GM12878 (cell line): Measurements from ENCODE around the gene DPYSL4. TPM values are rescaled to one million over a fixed set of nuclear protein-coding genes. Genes with fewer than 3 reads are reported as not detected.

Experiments used
- CBFB ChIP-seq: IDR thresholded peaks from 2 replicates; pipeline ENCODE4 v1.6.1; 2016; ENCODE audit warnings: antibody characterized with exemption, low read depth
- CEBPZ ChIP-seq: fragments of 150-350 bp; IDR thresholded peaks from 2 replicates; pipeline ENCODE4 v1.6.1; 2016; ENCODE audit warnings: low read depth, low read length
- CHD1 ChIP-seq: IDR thresholded peaks from 2 replicates; pipeline ENCODE4 v1.6.1; 2012; ENCODE audit warnings: low read depth, low read length, improper control_type of control experiment
- HCFC1 ChIP-seq: fragments of 150-350 bp; IDR thresholded peaks from 2 replicates; pipeline ENCODE4 v1.6.1; 2014; ENCODE audit warnings: low read length
- NFYB ChIP-seq: IDR thresholded peaks from 2 replicates; pipeline ENCODE4 v1.6.1; 2011; ENCODE audit warnings: low read depth, mild to moderate bottlenecking, low read length, improper control_type of control experiment, moderate library complexity; ENCODE audit not compliant: insufficient read depth
- NR2F1 ChIP-seq: fragments of 450-650 bp; conservative IDR thresholded peaks from 2 replicates; pipeline ENCODE4 v1.6.1; 2017; ENCODE audit warnings: mild to moderate bottlenecking
- POU2F2 ChIP-seq: IDR thresholded peaks from 3 replicates; pipeline ENCODE4 v1.6.1; 2011; ENCODE audit warnings: low read depth, mild to moderate bottlenecking, low read length, borderline replicate concordance
- RAD51 ChIP-seq: fragments of 450-650 bp; IDR thresholded peaks from 2 replicates; pipeline ENCODE4 v1.6.1; 2016; ENCODE audit warnings: moderate library complexity, mild to moderate bottlenecking, inconsistent platforms
- RBBP5 ChIP-seq: fragments of 200-600 bp; sonication (generic); conservative IDR thresholded peaks from 2 replicates; pipeline ENCODE4 v1.6.1; 2016
- SIN3A ChIP-seq: IDR thresholded peaks from 2 replicates; pipeline ENCODE4 v1.6.1; 2012; ENCODE audit warnings: low read depth, low read length, improper control_type of control experiment
- TBL1XR1 ChIP-seq: IDR thresholded peaks from 2 replicates; pipeline ENCODE4 v1.6.1; 2012; ENCODE audit warnings: low read depth, low read length, improper control_type of control experiment
- TCF7 ChIP-seq: IDR thresholded peaks from 2 replicates; pipeline ENCODE4 v1.6.1; 2014; ENCODE audit warnings: antibody characterized with exemption, borderline replicate concordance
- ZNF274 ChIP-seq: IDR thresholded peaks from one replicate; pipeline ENCODE4 v1.8.0; 2011; ENCODE audit not compliant: insufficient read length, insufficient read depth
- polyA plus RNA-seq, 11 experiments: library from polyadenylated mRNA; depleted of rRNA in 4 of 11; unstranded in 6 of 11; stranded (reverse) in 5 of 11; fragments of >200 nt; fragmentation: Nextera tagmentation in 4 of 11; fragmentation: Illumina TruSeq in 1 of 11; extraction: Ambion mirVana in 4 of 11; extraction: Trizol in 1 of 11; gene quantifications; 1 replicate in 1 of 11; 2 replicates in 10 of 11; pipeline versions ENCODE4 v1.2.1 to v1.2.3, GENCODE V29; 2011 to 2016; ENCODE audit warnings: inconsistent platforms in 2 of 11, missing spikeins in 2 of 11, low read depth in 1 of 11
- total RNA-seq, 4 experiments: library from RNA; depleted of rRNA in 3 of 4; stranded (reverse); fragments of >200 nt in 3 of 4; fragmentation: Illumina TruSeq in 1 of 4; extraction: Trizol in 1 of 4; gene quantifications; 2 replicates each; pipeline versions ENCODE4 v1.2.1 to v1.2.3, GENCODE V29; 2013 to 2021

The DPYSL4 gene
- total and polyA plus RNA-seq, 10 of the 15 experiments (the other 5 are each of a cell fraction or from before 2014, with no cell fraction given), result 0.10 to 0.21 TPM; not detected in 8

- no peak for TF ChIP-seq TCF7
- TF ChIP-seq NFYB, result no peak
- no peak for TF ChIP-seq TBL1XR1
- no peak for TF ChIP-seq CHD1
- TF ChIP-seq POU2F2, result no peak
- TF ChIP-seq ZNF274, result no peak
- TF ChIP-seq NR2F1, result no peak
- no peak for TF ChIP-seq RAD51
- TF ChIP-seq RBBP5, result no peak
- TF ChIP-seq HCFC1, result no peak
- no peak for TF ChIP-seq SIN3A
- TF ChIP-seq CBFB, result no peak
- TF ChIP-seq CEBPZ, result no peak
These were observed 10.7 kb upstream of the DPYSL4 start (continued) for GRCh38 chr10:132175907-132176581.
